SK-MEL-5 (cell line): ENCODE measurements around the gene CCDC70. TPM values are rescaled to one million over a fixed set of nuclear protein-coding genes. Genes with fewer than 3 reads are reported as not detected.
A peak's percentile ranks its signal among the peaks of the same experiment; 100 is the strongest.

Source experiments
- DNase-seq: peaks from one replicate; pipeline ENCODE4 v3.0.0-alpha.2; 2016; ENCODE audit warnings: low read depth, low spot score
- in situ Hi-C: cut with HindIII; loops from 2 replicates; pipeline ENCODE4 v1.10.0; 2016; ENCODE audit warnings: low sequenced_read_pairs, high pct_unique_total_duplicates, low pct_unique_long_range_greater_than_20kb
- total RNA-seq: library from RNA; depleted of rRNA; stranded (reverse); fragments of >200 nt; shearing (Covaris generic); gene quantifications from 2 replicates; pipeline ENCODE4 v1.2.3, GENCODE V29; 2014

The CCDC70 gene
- total RNA-seq, 1 experiment from 2014 or later, result not detected

DNA sequence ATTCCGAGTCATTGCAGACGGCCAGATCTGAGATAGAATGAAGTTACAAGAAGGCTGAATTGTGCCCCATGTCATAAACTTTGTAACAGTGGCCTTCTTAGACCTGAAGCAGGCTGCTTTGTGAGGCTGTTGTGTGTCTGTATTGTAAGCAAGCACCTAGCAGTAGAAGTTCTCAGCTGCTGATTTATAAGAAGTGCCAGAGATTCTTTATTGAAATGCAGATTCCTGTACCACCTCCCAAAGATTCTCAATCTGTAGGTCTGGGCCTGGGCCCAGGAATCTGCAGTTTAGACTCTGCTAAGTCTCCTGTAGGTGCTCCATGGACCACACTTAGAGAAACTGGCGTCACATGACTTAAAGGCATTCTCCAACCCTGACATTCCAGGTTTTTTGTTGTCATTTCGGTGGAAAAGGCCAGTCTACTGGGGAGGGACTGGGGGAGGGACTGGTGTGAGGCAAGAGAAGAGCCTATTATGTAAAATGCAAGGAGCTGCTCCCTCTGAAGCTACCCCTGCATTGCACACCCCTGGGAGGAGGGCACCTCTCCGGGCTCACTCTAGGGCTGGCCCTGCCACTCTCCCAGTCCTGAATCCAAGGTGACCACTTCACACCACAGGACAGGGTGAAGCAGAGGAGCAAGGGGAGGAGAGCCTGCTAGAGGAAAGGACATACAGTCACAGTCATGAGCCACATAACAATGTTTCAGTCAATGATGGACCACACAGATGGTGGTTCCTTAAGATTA, 16.0 kb upstream of the CCDC70 start:
- in situ Hi-C loops, result no loop called here
- DNase-seq, result no peak

DNA sequence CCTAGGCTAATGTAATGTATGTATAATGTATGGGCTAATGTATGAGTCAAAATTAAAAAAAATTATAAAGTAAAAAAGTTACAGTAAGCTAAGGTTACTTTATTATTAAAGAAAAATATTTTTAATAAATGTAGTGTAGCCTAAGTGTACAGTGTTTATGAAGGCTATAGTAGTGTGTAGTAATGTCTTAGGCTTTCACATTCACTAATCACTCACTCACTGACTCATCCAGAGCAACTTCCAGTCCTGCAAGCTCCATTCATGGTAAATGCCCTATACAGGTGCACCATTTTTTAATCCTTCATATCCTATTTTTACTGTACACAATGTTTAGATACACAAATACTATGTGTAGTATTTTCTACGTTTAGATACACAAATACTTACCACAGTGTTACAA, 15.0 kb upstream of the CCDC70 start:
- no peak for DNase-seq
- in situ Hi-C loops, result no loop called here

- in situ Hi-C loops, result no loop called here
- DNase-seq, result no peak
Observed at GRCh38 chr13:51848674-51849073, 13.1 kb upstream of the CCDC70 start.

- peak; percentile 56 for DNase-seq
- in situ Hi-C loops, result no loop called here
Observed at GRCh38 chr13:51849145-51850101, 12.3 kb upstream of the CCDC70 start.

DNA sequence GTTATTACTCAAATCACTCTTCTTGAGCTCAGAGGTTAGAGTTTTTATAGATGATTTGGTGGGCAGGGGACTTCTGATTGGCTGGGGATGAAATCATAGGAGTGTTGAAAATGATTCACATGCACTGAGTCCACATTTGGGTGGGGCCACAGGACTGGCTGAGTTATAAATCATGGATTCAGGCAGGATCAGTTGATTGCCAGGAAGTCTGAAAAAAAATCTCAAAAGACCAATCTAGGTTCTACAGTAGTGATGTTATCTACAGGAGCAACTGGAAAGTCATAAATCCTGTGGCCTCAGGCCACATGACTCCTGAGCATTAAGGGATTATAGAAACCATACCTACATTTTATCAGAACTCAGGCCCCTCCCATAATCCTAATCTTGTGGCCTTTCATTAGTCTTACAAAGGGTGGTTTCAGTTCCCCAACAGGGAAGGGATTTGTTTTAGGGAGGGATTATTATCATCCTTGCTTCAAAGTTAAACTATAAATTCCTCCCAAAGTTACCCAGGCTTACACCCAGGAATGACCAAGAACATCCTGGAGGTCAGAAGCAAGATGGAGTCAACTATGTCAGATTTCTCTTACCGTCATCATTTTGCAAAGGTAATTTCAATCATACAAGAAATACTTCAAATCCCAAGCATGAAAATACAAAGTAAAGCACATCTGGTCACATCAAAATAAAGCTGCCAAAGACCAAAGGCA, 5.6 kb upstream of the CCDC70 start:
- in situ Hi-C loops, result no loop called here
- no peak for DNase-seq

DNA sequence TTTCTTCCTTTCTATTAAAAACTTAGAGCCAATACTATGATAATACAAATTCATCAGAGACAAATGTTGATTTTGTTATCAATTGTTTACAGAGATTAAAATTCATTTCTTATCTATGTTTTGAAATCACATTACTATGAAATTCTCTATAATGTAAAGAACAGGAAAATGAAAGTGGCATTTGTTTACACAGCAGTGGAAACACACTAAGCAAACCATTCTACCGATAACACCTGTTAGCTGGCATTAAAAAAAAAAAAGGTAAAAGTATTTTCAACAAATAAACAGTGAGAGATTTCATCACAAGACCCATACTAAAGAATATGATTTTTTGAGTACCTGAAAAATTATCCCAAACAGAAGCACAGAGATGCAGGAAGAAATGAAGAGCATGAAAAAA, 4.8 kb upstream of the CCDC70 start:
- DNase-seq, result no peak
- in situ Hi-C loops, result no loop called here

DNA sequence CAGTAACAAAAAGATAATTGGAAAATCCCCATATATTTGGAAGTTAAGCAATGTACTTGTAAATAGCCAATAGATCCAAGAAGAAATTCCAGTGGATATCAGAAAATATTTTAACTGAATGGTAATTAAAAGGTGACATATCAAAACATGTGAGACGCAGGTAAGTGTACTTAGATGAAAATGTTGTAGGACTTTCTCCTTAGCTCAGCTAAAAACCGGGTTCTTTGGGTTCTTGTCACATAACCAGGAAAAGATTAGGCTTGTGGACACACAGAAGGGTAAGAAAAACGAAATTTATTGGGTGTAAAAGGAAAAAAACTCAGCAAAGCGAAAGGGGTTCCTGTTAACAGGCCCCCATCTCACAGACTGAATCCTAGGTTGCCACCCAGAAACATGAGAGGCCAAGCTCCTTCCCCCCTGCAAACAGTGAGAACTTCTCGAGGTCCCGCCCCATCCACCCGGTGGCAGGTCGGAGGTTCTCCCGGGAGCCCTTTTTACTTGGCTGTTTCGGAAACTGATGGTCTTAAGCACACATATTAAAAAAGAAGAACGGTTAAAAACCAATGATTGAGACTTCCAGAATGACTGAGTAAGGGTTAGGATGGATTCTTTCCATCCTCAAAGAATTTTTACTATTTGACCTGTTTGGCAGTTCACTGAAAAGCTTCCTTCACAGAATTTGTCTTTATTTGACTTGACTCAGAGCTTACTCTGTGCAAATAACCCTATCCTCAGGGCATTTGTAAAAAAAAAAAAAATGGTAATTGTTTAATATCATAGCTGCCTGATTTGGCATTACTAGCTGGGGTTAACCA, 3.1 kb upstream of the CCDC70 start:
- in situ Hi-C loops, result no loop called here
- no peak for DNase-seq

- in situ Hi-C loops, result no loop called here
- peak; percentile 79 for DNase-seq
Observed at GRCh38 chr13:51862957-51863356, 1.2 kb downstream of the CCDC70 start.

- in situ Hi-C loops, result no loop called here
Observed at GRCh38 chr13:51865838-51866237, 4.1 kb downstream of the CCDC70 start.

GRCh38 chr13:51867062-51867461, 5.3 kb downstream of the CCDC70 start:
- in situ Hi-C loops, result no loop called here

More at GRCh38 chr13:51865838-51866237, 4.1 kb downstream of the CCDC70 start:
- DNase-seq, result no peak

DNA sequence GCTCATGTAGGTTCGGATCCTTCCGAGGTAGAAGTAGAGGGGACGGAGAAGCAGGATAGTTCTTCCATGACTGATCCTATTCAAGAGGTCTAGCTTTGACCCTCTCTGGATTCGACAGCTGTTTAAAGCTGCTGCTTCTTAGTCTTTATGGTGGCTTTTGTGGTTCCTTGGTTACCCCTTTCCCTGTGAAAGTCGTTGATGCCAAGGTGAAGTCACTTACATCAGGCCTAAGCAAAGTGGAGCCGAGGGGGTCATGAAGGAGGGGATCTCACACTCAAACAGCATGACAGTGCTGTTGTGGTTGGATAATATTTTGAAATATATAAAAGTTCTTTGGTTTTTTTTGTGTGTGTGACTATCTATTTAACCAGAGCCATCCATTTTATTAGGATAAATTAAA, 8.1 kb downstream of the CCDC70 start:
- no peak for DNase-seq
- in situ Hi-C loops, result no loop called here

More at GRCh38 chr13:51867062-51867461, 5.3 kb downstream of the CCDC70 start:
- no peak for DNase-seq

- no peak for DNase-seq
- in situ Hi-C loops, result no loop called here
Observed at GRCh38 chr13:51870616-51871015, 8.8 kb downstream of the CCDC70 start.

GRCh38 chr13:51873117-51873798, 11.5 kb downstream of the CCDC70 start:
- in situ Hi-C loops, result no loop called here
- DNase-seq, result no peak

DNA sequence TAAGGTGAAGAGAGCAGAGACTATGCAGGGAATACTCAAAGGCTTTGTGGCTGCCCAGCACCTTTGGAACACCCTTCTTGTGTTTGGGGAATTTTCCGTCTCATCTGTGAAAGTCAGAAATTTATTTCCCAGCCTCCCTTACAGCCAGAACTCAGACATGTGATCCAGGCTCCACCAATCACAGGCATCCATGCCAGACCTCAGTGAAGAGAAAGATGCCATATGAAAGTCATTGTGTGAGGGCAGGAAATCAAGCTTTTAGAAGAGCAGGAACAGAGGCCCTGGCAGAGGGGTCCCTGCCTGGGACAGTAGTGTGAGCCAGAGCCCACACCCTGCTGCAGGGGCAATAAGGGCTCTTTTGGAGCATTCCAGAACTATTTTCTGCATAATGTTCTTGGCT, 12.1 kb downstream of the CCDC70 start:
- DNase-seq, result no peak

GRCh38 chr13:51874651-51875050, 12.9 kb downstream of the CCDC70 start:
- in situ Hi-C loops, result no loop called here

More for the DNA sequence above, 12.1 kb downstream of the CCDC70 start:
- in situ Hi-C loops, result no loop called here

DNA sequence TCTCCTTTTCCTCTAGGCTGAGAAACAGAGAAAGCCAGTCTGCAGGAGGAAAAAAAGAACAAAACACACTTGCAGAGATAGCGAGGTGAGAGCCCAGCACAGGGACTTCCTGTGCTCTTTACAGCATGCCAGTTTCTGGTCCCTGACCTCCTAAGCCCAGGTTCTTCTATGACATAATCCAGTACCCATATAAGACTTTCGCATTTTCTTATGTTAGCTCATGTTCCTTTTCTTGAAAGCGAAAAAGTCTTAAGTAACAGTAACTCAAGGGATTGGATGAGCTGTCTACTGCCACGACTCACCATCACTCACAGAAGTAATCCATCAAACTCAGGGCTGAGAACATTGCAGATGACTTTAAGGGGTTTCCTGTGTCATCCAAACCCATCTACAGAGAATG, 17.4 kb downstream of the CCDC70 start:
- in situ Hi-C loops, result no loop called here
- DNase-seq, result no peak

More at GRCh38 chr13:51874651-51875050, 12.9 kb downstream of the CCDC70 start:
- DNase-seq, result no peak

- in situ Hi-C loops, result no loop called here
- DNase-seq, result no peak
Observed at GRCh38 chr13:51881296-51881695, 19.5 kb downstream of the CCDC70 start.
